NT2/D1 (cell line): Measurements from ENCODE around the gene C5orf15.
"Not testable (repeated sequence)": the region's sequence is repeated elsewhere in the genome, so short reads cannot be mapped to it uniquely, and the experiment has no call there.

Experiments
- YY1 ChIP-seq: IDR thresholded peaks from 2 replicates; pipeline ENCODE4 v1.6.1; 2011; ENCODE audit not compliant: insufficient read length, insufficient read depth
- ZNF274 ChIP-seq: IDR thresholded peaks from 2 replicates; pipeline ENCODE4 v1.6.1; 2011; ENCODE audit warnings: mild to moderate bottlenecking, low read depth, low read length

- TF ChIP-seq YY1, ZNF274: not testable (repeated sequence)
These were observed 7.1 kb upstream of the C5orf15 start for GRCh38 chr5:133975546-133975945.
